ENCODE data around the gene OTOP2. TPM values are rescaled to one million over a fixed set of nuclear protein-coding genes. Genes with fewer than 3 reads are reported as not detected.
A peak's percentile ranks its signal among the peaks of the same experiment; 100 is the strongest.

OTOP2 gene
- total RNA-seq, 1 experiment from 2014 or later, result not detected

DNA sequence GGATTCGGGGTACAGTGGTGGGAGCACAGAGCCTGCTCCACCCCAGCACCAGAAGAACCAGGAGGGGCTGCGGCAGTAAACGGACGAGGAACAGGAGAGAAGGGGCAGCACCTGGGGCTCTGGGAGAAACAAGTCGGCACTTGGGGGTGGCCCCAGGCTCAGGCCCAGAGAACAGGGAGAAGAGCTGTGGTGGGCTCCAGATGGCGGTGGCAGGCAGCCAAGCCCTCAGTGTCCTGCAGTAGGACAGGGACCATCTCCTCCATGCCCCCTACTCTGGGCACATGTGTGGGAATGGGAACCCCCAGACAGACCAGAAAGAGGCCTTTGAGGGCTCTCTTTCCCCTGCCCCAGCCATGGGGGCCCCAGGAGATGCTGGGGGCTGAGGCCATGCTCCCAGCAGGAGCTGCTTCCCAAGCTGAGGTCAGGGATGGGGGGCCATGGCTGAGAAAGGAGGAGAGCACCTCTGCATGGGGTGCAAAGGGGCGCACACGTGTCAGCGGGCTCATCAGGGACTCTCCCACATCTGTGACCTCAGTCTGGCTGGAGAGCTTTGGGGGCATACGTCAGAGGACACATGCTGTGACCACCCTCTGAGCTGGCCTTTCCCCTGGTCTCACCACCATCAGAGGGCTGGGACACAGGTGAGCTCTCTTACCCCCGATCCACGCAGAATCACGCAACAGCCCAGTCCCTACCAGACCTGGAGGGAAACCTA, 7.8 kb upstream of the OTOP2 start (continued):
- TF ChIP-seq MYBL2 (CRISPR knock-in tag; IDR thresholded peaks at IDR 0.05), result no peak
- no peak for TF ChIP-seq ZNF232 (CRISPR knock-in tag; IDR thresholded peaks at IDR 0.05)
- no peak for TF ChIP-seq ZNF121 (CRISPR knock-in tag; IDR thresholded peaks at IDR 0.05)
- no peak for TF ChIP-seq ZNF396 (CRISPR knock-in tag; IDR thresholded peaks at IDR 0.05; ENCODE audit: borderline replicate concordance)
- TF ChIP-seq, protein P1, sequence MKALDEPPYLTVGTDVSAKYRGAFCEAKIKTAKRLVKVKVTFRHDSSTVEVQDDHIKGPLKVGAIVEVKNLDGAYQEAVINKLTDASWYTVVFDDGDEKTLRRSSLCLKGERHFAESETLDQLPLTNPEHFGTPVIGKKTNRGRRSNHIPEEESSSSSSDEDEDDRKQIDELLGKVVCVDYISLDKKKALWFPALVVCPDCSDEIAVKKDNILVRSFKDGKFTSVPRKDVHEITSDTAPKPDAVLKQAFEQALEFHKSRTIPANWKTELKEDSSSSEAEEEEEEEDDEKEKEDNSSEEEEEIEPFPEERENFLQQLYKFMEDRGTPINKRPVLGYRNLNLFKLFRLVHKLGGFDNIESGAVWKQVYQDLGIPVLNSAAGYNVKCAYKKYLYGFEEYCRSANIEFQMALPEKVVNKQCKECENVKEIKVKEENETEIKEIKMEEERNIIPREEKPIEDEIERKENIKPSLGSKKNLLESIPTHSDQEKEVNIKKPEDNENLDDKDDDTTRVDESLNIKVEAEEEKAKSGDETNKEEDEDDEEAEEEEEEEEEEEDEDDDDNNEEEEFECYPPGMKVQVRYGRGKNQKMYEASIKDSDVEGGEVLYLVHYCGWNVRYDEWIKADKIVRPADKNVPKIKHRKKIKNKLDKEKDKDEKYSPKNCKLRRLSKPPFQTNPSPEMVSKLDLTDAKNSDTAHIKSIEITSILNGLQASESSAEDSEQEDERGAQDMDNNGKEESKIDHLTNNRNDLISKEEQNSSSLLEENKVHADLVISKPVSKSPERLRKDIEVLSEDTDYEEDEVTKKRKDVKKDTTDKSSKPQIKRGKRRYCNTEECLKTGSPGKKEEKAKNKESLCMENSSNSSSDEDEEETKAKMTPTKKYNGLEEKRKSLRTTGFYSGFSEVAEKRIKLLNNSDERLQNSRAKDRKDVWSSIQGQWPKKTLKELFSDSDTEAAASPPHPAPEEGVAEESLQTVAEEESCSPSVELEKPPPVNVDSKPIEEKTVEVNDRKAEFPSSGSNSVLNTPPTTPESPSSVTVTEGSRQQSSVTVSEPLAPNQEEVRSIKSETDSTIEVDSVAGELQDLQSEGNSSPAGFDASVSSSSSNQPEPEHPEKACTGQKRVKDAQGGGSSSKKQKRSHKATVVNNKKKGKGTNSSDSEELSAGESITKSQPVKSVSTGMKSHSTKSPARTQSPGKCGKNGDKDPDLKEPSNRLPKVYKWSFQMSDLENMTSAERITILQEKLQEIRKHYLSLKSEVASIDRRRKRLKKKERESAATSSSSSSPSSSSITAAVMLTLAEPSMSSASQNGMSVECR (CRISPR knock-in tag; IDR thresholded peaks at IDR 0.05; ENCODE audit: borderline replicate concordance), result no peak
- TF ChIP-seq ETV6 (CRISPR knock-in tag; IDR thresholded peaks at IDR 0.05), result no peak
- TF ChIP-seq OVOL2 (CRISPR knock-in tag; IDR thresholded peaks at IDR 0.05; ENCODE audit: borderline replicate concordance), result no peak
- TF ChIP-seq, protein P2, sequence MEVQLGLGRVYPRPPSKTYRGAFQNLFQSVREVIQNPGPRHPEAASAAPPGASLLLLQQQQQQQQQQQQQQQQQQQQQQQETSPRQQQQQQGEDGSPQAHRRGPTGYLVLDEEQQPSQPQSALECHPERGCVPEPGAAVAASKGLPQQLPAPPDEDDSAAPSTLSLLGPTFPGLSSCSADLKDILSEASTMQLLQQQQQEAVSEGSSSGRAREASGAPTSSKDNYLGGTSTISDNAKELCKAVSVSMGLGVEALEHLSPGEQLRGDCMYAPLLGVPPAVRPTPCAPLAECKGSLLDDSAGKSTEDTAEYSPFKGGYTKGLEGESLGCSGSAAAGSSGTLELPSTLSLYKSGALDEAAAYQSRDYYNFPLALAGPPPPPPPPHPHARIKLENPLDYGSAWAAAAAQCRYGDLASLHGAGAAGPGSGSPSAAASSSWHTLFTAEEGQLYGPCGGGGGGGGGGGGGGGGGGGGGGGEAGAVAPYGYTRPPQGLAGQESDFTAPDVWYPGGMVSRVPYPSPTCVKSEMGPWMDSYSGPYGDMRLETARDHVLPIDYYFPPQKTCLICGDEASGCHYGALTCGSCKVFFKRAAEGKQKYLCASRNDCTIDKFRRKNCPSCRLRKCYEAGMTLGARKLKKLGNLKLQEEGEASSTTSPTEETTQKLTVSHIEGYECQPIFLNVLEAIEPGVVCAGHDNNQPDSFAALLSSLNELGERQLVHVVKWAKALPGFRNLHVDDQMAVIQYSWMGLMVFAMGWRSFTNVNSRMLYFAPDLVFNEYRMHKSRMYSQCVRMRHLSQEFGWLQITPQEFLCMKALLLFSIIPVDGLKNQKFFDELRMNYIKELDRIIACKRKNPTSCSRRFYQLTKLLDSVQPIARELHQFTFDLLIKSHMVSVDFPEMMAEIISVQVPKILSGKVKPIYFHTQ (CRISPR knock-in tag; IDR thresholded peaks at IDR 0.05), result no peak
- no peak for TF ChIP-seq ZNF423 (CRISPR knock-in tag; IDR thresholded peaks at IDR 0.05)
- TF ChIP-seq, protein P3, sequence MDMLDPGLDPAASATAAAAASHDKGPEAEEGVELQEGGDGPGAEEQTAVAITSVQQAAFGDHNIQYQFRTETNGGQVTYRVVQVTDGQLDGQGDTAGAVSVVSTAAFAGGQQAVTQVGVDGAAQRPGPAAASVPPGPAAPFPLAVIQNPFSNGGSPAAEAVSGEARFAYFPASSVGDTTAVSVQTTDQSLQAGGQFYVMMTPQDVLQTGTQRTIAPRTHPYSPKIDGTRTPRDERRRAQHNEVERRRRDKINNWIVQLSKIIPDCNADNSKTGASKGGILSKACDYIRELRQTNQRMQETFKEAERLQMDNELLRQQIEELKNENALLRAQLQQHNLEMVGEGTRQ (CRISPR knock-in tag; IDR thresholded peaks at IDR 0.05), result no peak
- TF ChIP-seq ZNF219 (CRISPR knock-in tag; IDR thresholded peaks at IDR 0.05; ENCODE audit: borderline replicate concordance), result no peak

DNA sequence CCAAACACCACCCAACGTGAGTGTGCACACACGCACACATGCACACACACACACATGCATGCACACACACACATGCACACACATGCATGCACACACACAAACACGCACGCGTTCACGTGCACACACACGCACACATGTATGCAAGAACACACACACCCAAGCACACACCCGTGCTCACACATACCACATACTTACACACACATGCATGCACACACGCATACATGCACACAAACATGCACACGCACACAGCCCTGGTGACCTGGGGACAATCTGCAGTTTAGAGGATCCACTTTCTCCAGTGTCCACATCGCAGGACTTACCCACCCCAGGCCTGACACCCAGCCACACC, 7.2 kb upstream of the OTOP2 start:
- H3K9me3 Mint-ChIP-seq, result peaks cover 15% of the 10 kb centered on the region
- H3K36me3 Mint-ChIP-seq, result no peaks in the 10 kb centered on the region; the same call in 1 of the 2 replicates
- ATAC-seq (no peak), DNase-seq (ENCODE audit: low spot score) (no peak)
- TF ChIP-seq SMAD4 (CRISPR knock-in tag; IDR thresholded peaks at IDR 0.05) (no peak), ZNF396 (CRISPR knock-in tag; IDR thresholded peaks at IDR 0.05; ENCODE audit: borderline replicate concordance) (no peak), NFYB (CRISPR knock-in tag; conservative IDR thresholded peaks at IDR 0.05; ENCODE audit: low read depth) (no peak), CREM (CRISPR knock-in tag; IDR thresholded peaks at IDR 0.05) (no peak), ZNF317 (CRISPR knock-in tag; IDR thresholded peaks at IDR 0.05; ENCODE audit: borderline replicate concordance, low read depth) (no peak), KAT7 (CRISPR knock-in tag; IDR thresholded peaks at IDR 0.05; ENCODE audit: borderline replicate concordance) (no peak)
- TF ChIP-seq, protein P4, sequence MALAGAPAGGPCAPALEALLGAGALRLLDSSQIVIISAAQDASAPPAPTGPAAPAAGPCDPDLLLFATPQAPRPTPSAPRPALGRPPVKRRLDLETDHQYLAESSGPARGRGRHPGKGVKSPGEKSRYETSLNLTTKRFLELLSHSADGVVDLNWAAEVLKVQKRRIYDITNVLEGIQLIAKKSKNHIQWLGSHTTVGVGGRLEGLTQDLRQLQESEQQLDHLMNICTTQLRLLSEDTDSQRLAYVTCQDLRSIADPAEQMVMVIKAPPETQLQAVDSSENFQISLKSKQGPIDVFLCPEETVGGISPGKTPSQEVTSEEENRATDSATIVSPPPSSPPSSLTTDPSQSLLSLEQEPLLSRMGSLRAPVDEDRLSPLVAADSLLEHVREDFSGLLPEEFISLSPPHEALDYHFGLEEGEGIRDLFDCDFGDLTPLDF (CRISPR knock-in tag; IDR thresholded peaks at IDR 0.05), result no peak
- TF ChIP-seq, protein P5, sequence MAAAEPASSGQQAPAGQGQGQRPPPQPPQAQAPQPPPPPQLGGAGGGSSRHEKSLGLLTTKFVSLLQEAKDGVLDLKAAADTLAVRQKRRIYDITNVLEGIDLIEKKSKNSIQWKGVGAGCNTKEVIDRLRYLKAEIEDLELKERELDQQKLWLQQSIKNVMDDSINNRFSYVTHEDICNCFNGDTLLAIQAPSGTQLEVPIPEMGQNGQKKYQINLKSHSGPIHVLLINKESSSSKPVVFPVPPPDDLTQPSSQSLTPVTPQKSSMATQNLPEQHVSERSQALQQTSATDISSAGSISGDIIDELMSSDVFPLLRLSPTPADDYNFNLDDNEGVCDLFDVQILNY (CRISPR knock-in tag; IDR thresholded peaks at IDR 0.05), result no peak
- ChIA-PET CTCF (interaction anchor here (1.5 to 2.7 kb wide), 3 partner anchors 41 to 46 kb away, joined by 3 to 14 read pairs (median 7); no protein-coding TSS in a partner anchor), POLR2A (interaction anchor here (0.9 kb wide), 1 partner anchor 95 kb away, joined by 3 read pairs; the partner anchor contains the start of gene MRPL58)
- H3K4me1 Mint-ChIP-seq, result peaks cover 9% of the 10 kb centered on the region
- no peak overlapping the region for H3K4me3 Mint-ChIP-seq
- H3K27me3 Mint-ChIP-seq (ENCODE audit: low read depth), result peaks cover 27% of the 10 kb centered on the region
- peak overlapping the region; percentile 44; the same call in 1 of the 2 replicates for H3K27ac Mint-ChIP-seq
